Aorta (tissue), 5 donors: ENCODE measurements around the gene LRRTM2. TPM values are rescaled to one million over a fixed set of nuclear protein-coding genes. Genes with fewer than 3 reads are reported as not detected.

Experiments used
- ATAC-seq: fragments of 200-7000 bp; cut with Tn5 transposase; one replicate; pipeline ENCODE4 v1.9.1; 2022; ENCODE audit warnings: moderate library complexity; ENCODE audit not compliant: low FRiP score
- DNase-seq, 2 donors: peaks; one replicate each; pipeline ENCODE4 v3.0.0-alpha.2; 2020
- H3K27ac ChIP-seq, 2 donors: one replicate each; pipeline ENCODE4 v1.5.1; 2013; ENCODE audit warnings: low read length in 2 of 2, mild to moderate bottlenecking in 2 of 2, moderate library complexity in 2 of 2, control low read depth in 1 of 2, inconsistent platforms in 1 of 2, low read depth in 1 of 2
- H3K27me3 ChIP-seq, 2 donors: one replicate each; pipeline ENCODE4 v1.6.1; 2013; ENCODE audit warnings: control low read depth in 1 of 2, low read length in 1 of 2, mild to moderate bottlenecking in 1 of 2, moderate library complexity in 1 of 2; ENCODE audit not compliant: insufficient read depth in 2 of 2, control insufficient read depth in 1 of 2
- H3K36me3 ChIP-seq, 2 donors: one replicate each; pipeline ENCODE4 v1.6.1; 2013; ENCODE audit warnings: control low read depth in 1 of 2, low read length in 1 of 2, mild to moderate bottlenecking in 1 of 2; ENCODE audit not compliant: insufficient read depth in 2 of 2, control insufficient read depth in 1 of 2
- H3K4me1 ChIP-seq, 2 donors: one replicate each; pipeline ENCODE4 v1.6.1; 2013; ENCODE audit warnings: low read length in 2 of 2, control low read depth in 1 of 2, mild to moderate bottlenecking in 1 of 2, moderate library complexity in 1 of 2; ENCODE audit not compliant: insufficient read depth in 2 of 2, control insufficient read depth in 1 of 2
- H3K4me3 ChIP-seq, 2 donors: one replicate each; pipeline ENCODE4 v1.5.1; 2013; ENCODE audit warnings: low read length in 2 of 2, control low read depth in 1 of 2, mild to moderate bottlenecking in 1 of 2
- H3K9me3 ChIP-seq: one replicate; pipeline ENCODE4 v1.6.1; 2013; ENCODE audit warnings: mild to moderate bottlenecking, low read length; ENCODE audit not compliant: control insufficient read depth
- WGBS, 2 donors: extraction: QIAGEN DNeasy Blood & Tissue Kit; methylation state at CpG; one replicate each; pipeline ENCODE4 v1.1.7; 2013; 5-methylcytosine and 5-hydroxymethylcytosine counted together
- intact Hi-C, 2 donors: fragments of 100-400 bp; cut with DNase I; formaldehyde crosslinking; loops; one replicate each; pipeline versions ENCODE4 v1.14.2 to v1.15.0; 2022
- polyA plus RNA-seq, 2 donors: library from polyadenylated mRNA; stranded (reverse); fragments of 200-250 nt; gene quantifications; one replicate each; pipeline ENCODE4 v1.2.3, GENCODE V29; 2013
- total RNA-seq, 2 donors: library from RNA; stranded (reverse); fragmentation: NEBNext Ultra II Directional; extraction: Animal tissue kit (Norgen Biotek cat#: 25700); gene quantifications; one replicate each; pipeline ENCODE4 v1.2.1, GENCODE V29; 2021
- donor health status: healthy with polysubstance abuse.
- donor health status: Bipolar disorder and iron deficiency.
- donor health status: DM: no; HTN: no; CAD: no.
- donor health status: DM: no; HTN: no; CAD: no.
- donor health status: DM: yes; HTN: yes; CAD: no.

Gene LRRTM2
- total and polyA plus RNA-seq, 4 donors: 0.24 to 0.36 (median 0.31) TPM; not detected in 1

DNA sequence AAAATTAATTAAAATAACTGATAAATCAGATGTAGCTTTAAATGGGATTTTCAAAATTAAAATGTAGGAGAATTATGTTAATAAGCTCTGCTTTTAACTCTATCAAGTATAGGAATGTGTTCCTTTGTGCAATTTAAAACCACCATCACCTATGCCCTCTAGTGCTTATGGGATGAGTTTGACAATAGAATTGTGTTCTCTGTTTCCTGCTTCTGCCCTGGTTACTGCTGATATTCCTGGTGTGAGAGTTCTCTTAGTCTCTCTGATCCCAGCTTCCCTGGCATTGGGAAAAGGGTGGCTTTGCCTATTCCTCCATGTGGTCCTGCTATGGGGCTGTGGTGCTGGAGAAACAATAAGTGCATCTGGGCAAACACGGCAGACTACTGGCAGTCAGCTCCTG is 8.1 kb downstream of the LRRTM2 start:
- ATAC-seq (no peak), DNase-seq (no peak)
- no peaks in the 10 kb centered on the region for H3K27me3 ChIP-seq
- peaks cover 0 to 5% of the 10 kb centered on the region in 2 donors for H3K4me1 ChIP-seq
- no peak overlapping the region for H3K4me3 ChIP-seq
- intact Hi-C loops: no loop called here
- WGBS, 2 donors: 89 to 100% methylated on average over 1 of the region's 1 CpG
- H3K27ac ChIP-seq: no peak overlapping the region
- peaks cover 0 to 1% of the 10 kb centered on the region in 2 donors for H3K36me3 ChIP-seq
- no peaks in the 10 kb centered on the region for H3K9me3 ChIP-seq

DNA sequence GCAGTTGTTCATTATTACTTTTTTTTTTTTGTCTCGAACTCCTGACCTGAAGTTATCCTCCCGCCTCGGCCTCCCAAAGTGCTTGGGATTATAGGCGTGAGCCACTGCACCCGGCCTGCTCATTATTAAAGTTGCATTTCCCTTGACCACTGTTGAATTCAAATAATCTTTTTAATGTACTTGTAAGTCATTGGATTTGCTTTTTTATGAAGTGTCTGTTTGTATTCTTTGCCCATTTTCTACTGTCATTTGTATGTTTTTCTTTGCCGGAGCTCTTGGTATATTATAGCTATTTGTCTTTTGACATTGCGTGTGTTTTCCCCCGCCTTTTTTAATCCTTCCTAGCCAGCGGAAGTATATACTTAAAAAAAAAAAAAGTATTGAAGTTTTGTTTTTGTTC is 22.0 kb downstream of the LRRTM2 start:
- WGBS, 2 donors: 82 to 89% methylated on average over 9 of the region's 9 CpGs
- H3K27me3 ChIP-seq: no peaks in the 10 kb centered on the region
- ATAC-seq (no peak), DNase-seq (no peak)
- no peaks in the 10 kb centered on the region for H3K9me3 ChIP-seq
- intact Hi-C loops: no loop called here
- H3K36me3 ChIP-seq: no peaks in the 10 kb centered on the region
- no peak overlapping the region for H3K27ac ChIP-seq
- H3K4me3 ChIP-seq: no peak overlapping the region
- H3K4me1 ChIP-seq: peaks cover 0 to 1% of the 10 kb centered on the region in 2 donors

- intact Hi-C loops: no loop called here
- 31% methylated on average over 2 of the region's 2 CpGs for WGBS, 2 donors
- no peak overlapping the region for H3K27ac ChIP-seq
Measured at GRCh38 chr5:138850865-138851435, 24.2 kb downstream of the LRRTM2 start.

GRCh38 chr5:138849882-138850281 is 25.3 kb downstream of the LRRTM2 start:
- intact Hi-C loops: no loop called here
- Histone ChIP-seq H3K36me3 (no peaks in the 10 kb centered on the region), H3K4me3 (no peak overlapping the region), H3K4me1 (peaks cover 0 to 3% of the 10 kb centered on the region in 2 donors), H3K27ac (no peak overlapping the region), H3K27me3 (no peaks in the 10 kb centered on the region), H3K9me3 (no peaks in the 10 kb centered on the region)
- DNase-seq: no peak
- ATAC-seq: no peak
- 36 to 46% methylated on average over 1 of the region's 1 CpG for WGBS, 2 donors

More at GRCh38 chr5:138850865-138851435, 24.2 kb downstream of the LRRTM2 start:
- H3K4me1 ChIP-seq: peaks cover 0 to 1% of the 10 kb centered on the region in 2 donors
- no peaks in the 10 kb centered on the region for H3K36me3 ChIP-seq
- DNase-seq: no peak
- no peak for ATAC-seq
- H3K9me3 ChIP-seq: no peaks in the 10 kb centered on the region
- H3K4me3 ChIP-seq: no peak overlapping the region
- no peaks in the 10 kb centered on the region for H3K27me3 ChIP-seq

GRCh38 chr5:138849439-138849838 is 25.7 kb downstream of the LRRTM2 start:
- intact Hi-C loops: no loop called here
- 23 to 46% methylated on average over 3 of the region's 3 CpGs for WGBS, 2 donors
- H3K4me1 ChIP-seq: peaks cover 0 to 3% of the 10 kb centered on the region in 2 donors
- ATAC-seq: no peak
- no peak for DNase-seq
- H3K27ac ChIP-seq: no peak overlapping the region
- H3K9me3 ChIP-seq: no peaks in the 10 kb centered on the region
- H3K27me3 ChIP-seq: no peaks in the 10 kb centered on the region
- no peak overlapping the region for H3K4me3 ChIP-seq
- H3K36me3 ChIP-seq: no peaks in the 10 kb centered on the region

GRCh38 chr5:138844812-138845513 is 30.2 kb downstream of the LRRTM2 start:
- Histone ChIP-seq H3K27me3 (no peaks in the 10 kb centered on the region), H3K4me3 (no peak overlapping the region), H3K27ac (peak overlapping the region in 1 of 2 donors; percentile 90), H3K4me1 (peaks cover 7% of the 10 kb centered on the region in 2 donors), H3K36me3 (no peaks in the 10 kb centered on the region), H3K9me3 (no peaks in the 10 kb centered on the region)
- DNase-seq (no peak), ATAC-seq (peak; percentile 78)
- WGBS, 2 donors: 2 to 5% methylated on average over 6 of the region's 6 CpGs
- intact Hi-C loops: no loop called here

- peak overlapping the region; percentile 28 to 59 for H3K27ac ChIP-seq
- H3K4me1 ChIP-seq: peaks cover 7% of the 10 kb centered on the region in 2 donors
- H3K4me3 ChIP-seq: no peak overlapping the region
- intact Hi-C loops: no loop called here
- H3K36me3 ChIP-seq: no peaks in the 10 kb centered on the region
- 87 to 93% methylated on average over 4 of the region's 4 CpGs for WGBS, 2 donors
- H3K9me3 ChIP-seq: no peaks in the 10 kb centered on the region
- DNase-seq: no peak
- ATAC-seq: no peak
- no peaks in the 10 kb centered on the region for H3K27me3 ChIP-seq
Measured at GRCh38 chr5:138844125-138844461, 31.0 kb downstream of the LRRTM2 start.

DNA sequence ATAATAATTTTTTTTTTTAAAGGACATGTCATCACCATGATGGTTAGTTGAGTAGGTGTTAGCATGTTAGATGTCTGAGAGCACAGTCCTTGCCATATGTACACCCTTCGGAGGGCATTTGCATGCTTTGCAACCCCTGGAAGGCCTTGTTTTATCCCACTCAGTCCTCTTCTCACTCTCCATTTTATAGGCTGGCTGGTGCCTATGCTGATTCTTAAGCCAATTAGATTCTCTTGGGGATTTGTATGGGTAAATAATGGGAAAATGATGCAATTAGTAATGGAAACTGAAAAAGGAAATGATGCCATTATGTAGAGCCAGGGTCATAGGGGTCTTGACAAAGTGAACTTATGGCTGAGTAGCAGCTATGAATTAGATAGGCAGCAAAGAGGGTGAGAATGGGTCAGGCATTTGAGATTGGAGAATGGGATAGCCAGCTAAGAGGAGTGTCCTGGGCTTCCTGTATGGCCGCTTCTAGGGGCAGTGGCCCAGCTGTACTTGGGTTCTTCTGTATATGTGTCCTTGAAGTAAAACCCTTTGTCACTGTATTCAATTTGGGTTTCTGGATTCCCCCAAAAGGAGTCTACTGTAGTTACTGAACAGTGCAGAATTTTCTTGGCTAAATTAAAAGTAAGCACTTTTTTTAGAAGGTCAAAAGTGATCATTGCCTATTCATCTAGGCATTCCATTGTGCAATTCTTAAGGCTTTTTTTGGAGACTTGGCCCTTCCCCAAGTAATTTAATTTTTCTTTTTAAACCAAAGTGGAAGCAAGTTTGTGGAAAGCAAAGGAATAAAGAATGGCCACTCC is 31.6 kb downstream of the LRRTM2 start:
- Histone ChIP-seq H3K9me3 (no peaks in the 10 kb centered on the region), H3K4me1 (peaks cover 7% of the 10 kb centered on the region in 2 donors), H3K27ac (peak overlapping the region; percentile 67 to 71), H3K27me3 (no peaks in the 10 kb centered on the region), H3K36me3 (no peaks in the 10 kb centered on the region), H3K4me3 (no peak overlapping the region)
- 88 to 96% methylated on average over 2 of the region's 2 CpGs for WGBS, 2 donors
- ATAC-seq (peak; percentile 63), DNase-seq (no peak)
- intact Hi-C loops: no loop called here
